HG02588 (cell line): ENCODE measurements around the gene SEMA5A.

ENCODE experiments used
- ATAC-seq: cut with Tn5 transposase; IDR thresholded peaks from one replicate; pipeline ENCODE4 v1.9.1; 2021; ENCODE audit warnings: mild to moderate bottlenecking, moderate library complexity; ENCODE audit not compliant: unreplicated experiment

Gene SEMA5A

GRCh38 chr5:9151684-9152427 lies 394.0 kb downstream of the SEMA5A start:
- ATAC-seq = no peak

- no peak for ATAC-seq
Observed at GRCh38 chr5:9149988-9150387, 395.9 kb downstream of the SEMA5A start.

GRCh38 chr5:9148242-9148641 lies 397.6 kb downstream of the SEMA5A start:
- no peak for ATAC-seq

GRCh38 chr5:9140711-9141110 lies 405.2 kb downstream of the SEMA5A start:
- no peak for ATAC-seq

GRCh38 chr5:9140202-9140601 lies 405.7 kb downstream of the SEMA5A start:
- no peak for ATAC-seq

DNA sequence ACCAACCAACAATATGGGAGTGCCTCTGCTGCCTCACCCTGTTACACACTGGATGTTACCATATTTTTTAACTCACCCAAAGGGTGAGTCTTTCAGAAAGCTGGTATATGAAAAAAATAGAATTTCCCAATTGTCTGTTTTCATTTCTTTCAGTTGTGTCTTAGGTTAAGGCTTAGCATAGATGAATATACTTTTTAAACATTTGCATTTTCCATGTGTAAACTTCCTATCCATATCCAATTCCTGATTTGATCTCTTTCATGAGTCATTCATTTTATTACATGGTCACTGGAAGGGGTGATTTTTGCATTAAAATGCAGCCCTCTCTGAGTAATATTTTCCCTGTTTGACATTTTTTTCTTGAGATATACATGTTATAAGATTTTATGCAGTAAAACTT lies 406.5 kb downstream of the SEMA5A start:
- ATAC-seq = no peak

DNA sequence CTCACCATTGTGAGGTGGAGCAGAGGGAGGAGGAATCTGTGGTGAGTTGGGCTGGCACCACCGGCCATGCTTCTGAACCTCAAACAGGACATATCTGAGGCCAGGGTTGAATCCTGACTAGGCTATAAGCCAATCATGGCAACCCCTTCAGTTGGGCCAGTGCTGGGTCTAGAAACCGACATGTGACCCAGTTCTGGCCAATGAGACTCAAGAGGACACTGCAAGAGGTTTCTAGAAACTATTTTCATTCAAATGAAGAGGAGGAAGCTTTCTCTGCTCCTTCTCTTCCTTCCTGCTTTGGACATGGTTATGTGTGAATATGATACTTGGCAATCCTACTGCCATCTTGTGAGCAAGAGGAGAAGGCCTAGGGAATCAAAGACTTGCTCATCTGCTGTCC lies 417.7 kb downstream of the SEMA5A start:
- ATAC-seq = no peak

DNA sequence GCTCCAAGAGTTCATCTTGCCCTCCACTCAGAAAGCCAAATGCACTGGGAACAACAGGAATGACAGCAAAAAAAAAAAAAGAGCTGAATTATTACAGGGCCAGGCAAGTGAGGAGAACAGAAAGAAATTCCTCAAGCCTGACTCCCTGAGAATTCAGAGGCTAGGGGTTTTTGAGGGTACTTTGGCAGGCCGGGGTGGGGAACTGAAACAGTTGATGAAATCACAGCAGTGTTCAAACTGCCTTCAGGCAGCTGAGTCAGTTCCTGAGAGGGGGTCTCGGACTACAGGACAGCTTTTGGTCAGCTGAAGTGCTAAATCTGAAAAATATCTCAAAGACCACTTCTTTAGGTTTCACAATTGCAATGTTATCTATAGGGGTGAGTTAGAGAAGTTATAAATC lies 419.4 kb downstream of the SEMA5A start:
- ATAC-seq = no peak

DNA sequence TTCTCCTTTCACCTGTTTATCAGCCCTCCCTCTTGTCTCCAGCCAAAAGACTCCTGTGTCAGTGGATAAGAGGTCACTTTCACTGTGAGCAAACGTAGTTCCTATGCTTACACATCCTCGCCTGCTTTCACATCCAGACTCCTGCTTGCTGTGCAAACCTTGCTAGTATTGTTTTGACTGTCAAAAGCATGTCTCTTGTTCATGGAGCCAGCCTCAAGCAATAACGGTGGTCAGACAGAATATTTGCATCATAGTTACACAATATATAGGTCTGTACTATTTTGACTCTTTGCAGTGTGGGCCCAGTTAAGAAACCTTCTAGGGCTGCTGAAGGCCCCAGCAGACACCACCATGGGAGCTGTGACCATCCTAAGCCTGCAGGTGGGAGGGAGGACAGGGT lies 420.0 kb downstream of the SEMA5A start:
- ATAC-seq = peak; percentile 79

GRCh38 chr5:9124838-9125237 lies 421.0 kb downstream of the SEMA5A start:
- ATAC-seq = no peak

GRCh38 chr5:9124071-9124470 lies 421.8 kb downstream of the SEMA5A start:
- no peak for ATAC-seq

DNA sequence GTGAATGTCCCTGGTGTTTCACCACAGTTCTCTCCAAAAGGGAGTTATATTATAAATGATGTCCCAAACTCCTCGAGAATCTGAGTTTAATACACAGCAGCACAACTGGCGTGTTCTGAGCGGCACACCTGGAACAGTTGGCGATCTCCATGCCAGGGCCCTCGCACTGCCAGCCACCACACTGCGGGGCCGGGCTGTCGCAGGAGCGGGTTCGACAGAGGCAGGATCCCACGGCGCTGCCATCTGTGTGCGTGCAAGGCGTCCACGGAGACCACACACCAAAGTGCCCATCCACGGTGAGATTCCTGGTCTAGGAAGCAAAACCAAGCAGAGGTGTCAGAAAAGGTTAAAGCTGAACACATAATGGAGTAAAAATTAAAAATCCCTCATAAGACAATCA lies 423.3 kb downstream of the SEMA5A start:
- no peak for ATAC-seq

DNA sequence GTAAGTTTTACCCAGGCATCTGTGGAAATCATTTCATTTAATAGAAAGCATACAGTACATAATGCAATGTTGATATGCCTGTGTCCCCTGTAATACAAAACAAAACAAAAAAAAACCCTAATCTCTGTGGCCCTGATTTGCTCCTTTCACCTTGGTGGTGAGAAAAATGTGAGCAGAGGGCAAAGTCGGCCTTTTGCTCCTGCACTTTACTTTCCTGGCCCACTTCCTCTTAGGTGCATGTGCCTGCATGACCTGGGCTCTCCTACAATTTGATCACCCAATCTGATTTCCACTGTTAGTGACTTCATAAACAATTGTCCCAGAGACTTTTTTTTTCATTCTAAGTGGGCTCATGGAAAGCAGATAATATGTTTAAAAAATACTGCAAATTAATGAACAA lies 424.3 kb downstream of the SEMA5A start:
- no peak for ATAC-seq

GRCh38 chr5:9118852-9119251 lies 427.0 kb downstream of the SEMA5A start:
- ATAC-seq = no peak

DNA sequence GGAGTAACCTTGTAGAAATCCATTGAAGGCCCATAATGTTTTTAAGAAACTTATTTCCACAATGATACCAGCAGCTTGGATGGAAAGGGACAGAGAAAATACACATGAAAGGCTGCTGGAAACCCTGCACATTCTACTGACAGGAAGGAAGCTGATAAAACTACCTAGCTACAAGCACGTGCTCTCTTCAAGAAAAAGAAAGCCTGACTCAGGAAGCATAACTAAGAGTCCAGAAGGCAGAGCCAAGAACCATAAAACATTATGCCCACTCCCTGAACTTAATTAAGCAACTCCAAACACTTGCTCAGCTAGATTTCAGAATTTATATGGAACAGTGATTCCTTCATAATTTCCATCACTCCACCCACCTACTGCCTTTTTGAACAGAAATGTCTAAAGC lies 430.8 kb downstream of the SEMA5A start:
- ATAC-seq = no peak

DNA sequence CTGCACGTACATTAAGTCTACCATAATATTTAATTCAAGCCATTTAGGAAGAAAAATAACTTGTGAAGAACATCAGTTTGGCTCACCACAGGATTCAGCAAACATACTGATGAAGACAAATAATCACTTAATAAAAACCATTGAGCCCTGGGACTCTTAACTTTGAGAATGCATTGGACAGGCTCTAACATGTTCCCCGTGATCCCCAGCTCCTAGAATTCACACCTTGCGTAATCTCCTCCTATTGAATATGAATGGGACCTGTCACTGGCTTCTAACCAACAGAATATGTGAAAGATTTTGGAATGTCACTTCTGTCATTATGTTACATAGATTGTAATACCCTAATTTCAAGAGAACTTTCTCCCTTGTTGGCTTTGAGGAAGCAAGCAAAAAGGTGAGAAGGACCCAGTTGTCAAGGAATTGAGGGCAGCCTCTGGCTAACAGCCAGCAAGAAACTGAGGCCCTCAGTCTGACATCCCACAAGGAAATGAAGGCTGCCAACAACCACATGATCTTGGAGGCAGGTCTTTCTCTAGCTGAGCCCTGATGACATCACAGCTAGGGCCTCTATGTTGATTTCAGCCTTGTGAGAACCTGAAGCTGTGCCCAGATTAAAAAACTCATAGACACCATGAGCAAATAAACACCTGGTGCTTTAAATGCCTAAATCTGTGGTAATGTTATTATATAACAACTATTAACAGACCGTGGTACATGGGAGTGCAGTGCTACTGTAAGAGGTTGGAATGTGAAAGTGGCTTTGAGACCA lies 433.2 kb downstream of the SEMA5A start:
- no peak for ATAC-seq

DNA sequence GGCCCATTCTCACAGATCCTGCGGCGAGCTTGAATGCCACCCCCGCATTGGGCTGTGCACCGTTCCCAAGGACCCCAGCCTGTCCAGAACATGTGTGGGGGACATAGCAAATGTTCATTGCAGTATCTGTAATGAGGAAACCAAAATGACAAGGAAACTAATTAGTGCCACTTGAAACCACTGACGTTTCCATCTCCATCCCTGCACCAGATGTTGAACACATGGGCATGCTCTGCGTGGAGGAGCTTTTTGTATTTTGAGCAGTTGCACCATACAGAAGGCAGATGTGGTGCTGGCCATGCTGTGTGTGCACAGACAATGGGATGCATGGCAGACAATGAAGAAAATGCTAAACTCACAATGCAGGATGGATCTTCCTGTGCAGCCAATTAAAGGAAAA lies 437.7 kb downstream of the SEMA5A start:
- no peak for ATAC-seq

- ATAC-seq = no peak
Observed at GRCh38 chr5:9105851-9106250, 440.0 kb downstream of the SEMA5A start.

DNA sequence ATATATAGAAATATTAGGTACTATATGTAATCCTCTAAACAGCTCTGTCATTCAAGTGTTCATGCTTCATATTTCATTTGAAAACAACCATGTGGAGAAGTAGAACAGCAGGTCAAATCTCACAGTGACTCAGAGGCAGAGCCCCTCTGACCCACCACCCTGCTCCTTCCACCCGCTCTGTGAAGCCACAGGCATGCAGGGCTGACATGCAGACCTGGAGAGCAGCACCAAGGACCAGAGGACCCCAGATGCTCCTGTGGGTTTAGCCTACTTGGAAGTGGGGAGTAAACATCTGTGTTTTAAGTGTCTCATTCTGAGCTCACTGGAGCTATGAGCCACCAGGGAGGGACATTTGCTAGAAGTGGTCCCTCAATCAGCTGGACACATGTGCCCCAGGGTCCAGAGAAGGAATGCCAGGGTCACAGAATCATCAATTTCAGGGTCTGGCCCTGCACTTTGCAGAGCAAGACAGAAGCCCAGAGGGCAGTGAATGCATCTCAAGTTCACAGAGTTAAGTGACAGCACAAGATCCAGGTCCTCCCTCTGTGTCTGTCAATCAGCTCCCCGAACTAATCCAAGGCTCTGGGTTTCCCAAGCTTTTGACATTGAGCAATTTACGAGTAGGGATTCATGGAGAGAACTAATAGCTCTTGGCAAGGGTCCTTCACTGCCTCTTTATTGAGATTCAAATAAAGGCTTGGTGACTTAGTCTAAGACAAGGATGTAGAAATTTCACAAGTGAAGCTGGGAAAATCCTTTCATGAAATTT lies 441.1 kb downstream of the SEMA5A start:
- ATAC-seq = no peak

- ATAC-seq = no peak
Observed at GRCh38 chr5:9103290-9103689, 442.6 kb downstream of the SEMA5A start.

DNA sequence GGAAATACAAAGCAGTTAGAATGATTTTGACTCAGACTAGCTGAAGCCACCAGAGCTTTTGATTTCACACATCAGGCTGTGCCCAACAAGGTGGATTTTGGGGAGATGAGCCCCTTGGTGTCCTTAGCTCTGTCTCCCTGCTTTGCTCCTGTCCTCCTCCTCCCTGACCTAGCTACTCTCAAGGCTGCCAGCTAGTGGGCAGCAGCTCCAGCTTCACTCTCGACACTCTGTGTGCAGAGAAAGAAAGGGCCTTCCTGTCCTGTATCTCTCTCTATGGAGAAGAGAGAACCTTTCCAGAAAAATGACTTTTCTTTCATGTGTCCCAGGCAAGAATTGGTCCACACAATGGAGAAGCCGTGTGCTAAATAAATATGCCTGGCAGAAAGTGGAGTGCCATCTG lies 446.2 kb downstream of the SEMA5A start:
- no peak for ATAC-seq

DNA sequence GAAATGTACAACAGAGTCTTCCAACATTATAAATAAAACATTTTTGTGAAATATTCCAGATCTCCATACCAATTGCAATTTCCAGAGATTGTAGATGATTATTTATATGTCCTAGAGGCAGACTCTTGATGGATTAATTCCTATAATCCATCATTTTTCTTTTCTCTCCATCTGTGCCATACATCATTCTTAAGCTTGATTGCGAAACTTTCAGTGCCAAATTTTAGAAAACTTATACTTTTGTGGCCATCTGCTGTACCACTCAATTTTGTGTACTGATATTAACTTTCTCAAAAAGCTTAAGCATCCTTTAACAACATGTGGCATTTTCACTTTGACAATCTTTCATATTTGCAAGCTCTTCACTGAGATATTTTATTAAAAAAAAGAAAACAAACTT lies 446.9 kb downstream of the SEMA5A start:
- ATAC-seq = no peak
